Activated CD4-positive, alpha-beta T cell treated with anti-CD3 and anti-CD28 coated beads, Interleukin-2, amount 50 U/mL, for 48 hours (primary cell): ENCODE results near the gene HUNK.
"Not testable (repeated sequence)": the region's sequence is repeated elsewhere in the genome, so short reads cannot be mapped to it uniquely, and the experiment has no call there.

ENCODE experiments used
- DNase-seq, 2 experiments: peaks; one replicate each; pipeline ENCODE4 v3.0.0-alpha.2; 2020

Gene HUNK

GRCh38 chr21:31924548-31924947 is 51.7 kb downstream of the HUNK start:
- DNase-seq = no peak

- DNase-seq = no peak
Observed at GRCh38 chr21:31926498-31926897, 53.7 kb downstream of the HUNK start.

GRCh38 chr21:31927689-31928353 is 55.0 kb downstream of the HUNK start:
- DNase-seq = no peak

- DNase-seq = no peak
Observed at GRCh38 chr21:31928656-31929055, 55.8 kb downstream of the HUNK start.

GRCh38 chr21:31929548-31929947 is 56.7 kb downstream of the HUNK start:
- no peak for DNase-seq

- no peak for DNase-seq
Observed at GRCh38 chr21:31930001-31930400, 57.2 kb downstream of the HUNK start.

- DNase-seq = no peak
Observed at GRCh38 chr21:31931644-31932469, 59.0 kb downstream of the HUNK start.

GRCh38 chr21:31932470-31932764 is 59.6 kb downstream of the HUNK start:
- no peak for DNase-seq

- no peak for DNase-seq
Observed at GRCh38 chr21:31937303-31937702, 64.5 kb downstream of the HUNK start.

- DNase-seq = no peak
Observed at GRCh38 chr21:31938330-31939301, 65.8 kb downstream of the HUNK start.

- no peak for DNase-seq
Observed at GRCh38 chr21:31941694-31942093, 68.9 kb downstream of the HUNK start.

- no peak for DNase-seq
Observed at GRCh38 chr21:31943561-31943960, 70.7 kb downstream of the HUNK start.

- no peak for DNase-seq
Observed at GRCh38 chr21:31945141-31945540, 72.3 kb downstream of the HUNK start.

GRCh38 chr21:31945546-31945945 is 72.7 kb downstream of the HUNK start:
- DNase-seq = no peak

- DNase-seq = no peak
Observed at GRCh38 chr21:31946231-31946630, 73.4 kb downstream of the HUNK start.

- not testable (repeated sequence) for DNase-seq
Observed at GRCh38 chr21:31946876-31947550, 74.2 kb downstream of the HUNK start.

- no peak for DNase-seq
Observed at GRCh38 chr21:31948676-31949075, 75.9 kb downstream of the HUNK start.

GRCh38 chr21:31952828-31953227 is 80.0 kb downstream of the HUNK start:
- DNase-seq = no peak

GRCh38 chr21:31957631-31958030 is 84.8 kb downstream of the HUNK start:
- DNase-seq = no peak

GRCh38 chr21:31959881-31960280 is 87.1 kb downstream of the HUNK start:
- DNase-seq = no peak

- no peak for DNase-seq
Observed at GRCh38 chr21:31961027-31961426, 88.2 kb downstream of the HUNK start.

GRCh38 chr21:31961704-31962103 is 88.9 kb downstream of the HUNK start:
- no peak for DNase-seq

- no peak for DNase-seq
Observed at GRCh38 chr21:31964692-31965091, 91.9 kb downstream of the HUNK start.
